Astrocyte (in vitro differentiated cells and primary cell): Measurements from ENCODE around the gene ZAR1L. TPM values are rescaled to one million over a fixed set of nuclear protein-coding genes. Genes with fewer than 3 reads are reported as not detected.

Experiments
- DNase-seq: peaks from one replicate; pipeline ENCODE4 v3.0.0-alpha.2; 2010; ENCODE audit warnings: low read depth
- FAIRE-seq: peaks from 2 replicates; lab custom pipeline; 2011; peaks lifted over from hg19 to GRCh38; lab: Jason Lieb, UNC
- H2AFZ ChIP-seq: 2 replicates; pipeline ENCODE4 v1.6.0; 2012; ENCODE audit warnings: low read depth, low read length, inconsistent platforms
- H3K27ac ChIP-seq: 2 replicates; pipeline ENCODE4 v1.5.1; 2011; ENCODE audit warnings: low read depth, low read length, inconsistent platforms
- H3K27me3 ChIP-seq: 2 replicates; pipeline ENCODE4 v1.6.0; 2011; ENCODE audit warnings: low read length, inconsistent platforms; ENCODE audit not compliant: insufficient read depth
- H3K36me3 ChIP-seq: 2 replicates; pipeline ENCODE4 v1.5.1; 2011; ENCODE audit warnings: low read length, inconsistent platforms; ENCODE audit not compliant: insufficient read depth
- H3K4me1 ChIP-seq: 2 replicates; pipeline ENCODE4 v1.5.1; 2011; ENCODE audit warnings: low read length, inconsistent platforms; ENCODE audit not compliant: insufficient read depth
- H3K4me2 ChIP-seq: 2 replicates; pipeline ENCODE4 v1.6.0; 2012; ENCODE audit warnings: low read length, inconsistent platforms
- H3K4me3 ChIP-seq: 2 replicates; pipeline ENCODE4 v1.5.1; 2011; ENCODE audit warnings: low read depth, mild to moderate bottlenecking, low read length, inconsistent platforms; ENCODE audit not compliant: insufficient read depth
- H3K79me2 ChIP-seq: 2 replicates; pipeline ENCODE4 v1.6.0; 2012; ENCODE audit warnings: mild to moderate bottlenecking, low read length, inconsistent platforms; ENCODE audit not compliant: insufficient read depth
- H3K9ac ChIP-seq: 2 replicates; pipeline ENCODE4 v1.6.0; 2012; ENCODE audit warnings: mild to moderate bottlenecking, low read length, inconsistent platforms
- H3K9me3 ChIP-seq: 2 replicates; pipeline ENCODE4 v1.5.1; 2012; ENCODE audit warnings: low read depth, mild to moderate bottlenecking, low read length, inconsistent platforms; ENCODE audit not compliant: insufficient read depth
- H4K20me1 ChIP-seq: 2 replicates; pipeline ENCODE4 v1.6.0; 2012; ENCODE audit warnings: low read length, inconsistent platforms; ENCODE audit not compliant: insufficient read depth
- H3K27ac Mint-ChIP-seq: one replicate; pipeline ENCODE4 v1.8.0; 2021; ENCODE audit warnings: mild to moderate bottlenecking, mixed read lengths; ENCODE audit not compliant: unreplicated experiment
- H3K27me3 Mint-ChIP-seq: one replicate; pipeline ENCODE4 v1.8.0; 2021; ENCODE audit warnings: low read depth, mixed read lengths; ENCODE audit not compliant: unreplicated experiment
- H3K36me3 Mint-ChIP-seq: one replicate; pipeline ENCODE4 v1.8.0; 2021; ENCODE audit warnings: low read depth, mixed read lengths; ENCODE audit not compliant: unreplicated experiment
- H3K4me1 Mint-ChIP-seq: one replicate; pipeline ENCODE4 v1.8.0; 2021; ENCODE audit warnings: low read depth, mixed read lengths; ENCODE audit not compliant: unreplicated experiment
- H3K4me3 Mint-ChIP-seq: one replicate; pipeline ENCODE4 v1.8.0; 2021; ENCODE audit warnings: mild to moderate bottlenecking, moderate library complexity, mixed read lengths; ENCODE audit not compliant: unreplicated experiment
- H3K9me3 Mint-ChIP-seq: one replicate; pipeline ENCODE4 v1.8.0; 2021; ENCODE audit warnings: mild to moderate bottlenecking, mixed read lengths; ENCODE audit not compliant: unreplicated experiment
- EZH2 ChIP-seq: IDR thresholded peaks from 2 replicates; pipeline ENCODE4 v1.6.1; 2012; ENCODE audit warnings: mild to moderate bottlenecking, low read length, inconsistent platforms; ENCODE audit not compliant: insufficient read depth
- total RNA-seq: library from RNA; stranded (reverse); gene quantifications from 2 replicates; pipeline ENCODE4 v1.2.1, GENCODE V29; 2021
- TF ChIP-seq, protein P1 (sequence below): IDR thresholded peaks from 2 replicates; pipeline ENCODE4 v1.5.1; 2011; ENCODE audit warnings: low read depth, mild to moderate bottlenecking, inconsistent platforms, low read length, moderate library complexity; ENCODE audit not compliant: insufficient read depth

ZAR1L gene
- total RNA-seq, 1 donor from 2014 or later = not detected

DNA sequence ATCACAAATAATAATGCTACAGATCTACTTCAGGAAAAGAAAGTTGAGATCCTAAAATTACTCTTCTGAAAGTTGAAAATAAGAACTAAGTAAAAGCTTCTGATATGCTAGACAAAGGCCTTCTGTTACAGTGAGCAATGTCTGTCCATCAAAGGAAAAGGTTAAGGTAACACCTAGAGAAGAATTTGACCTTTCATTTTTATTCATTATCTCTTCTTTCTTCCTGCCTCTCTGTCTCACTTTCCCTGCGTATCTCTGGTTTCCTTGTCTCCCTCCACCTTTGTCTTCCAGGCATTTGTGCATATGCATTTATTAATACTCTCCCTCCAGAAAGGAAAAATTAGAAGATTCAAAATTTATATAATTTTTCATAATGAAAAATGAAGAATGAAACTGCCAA, 49.0 kb downstream of the ZAR1L start:
- H3K4me3 Mint-ChIP-seq = no peak overlapping the region
- H3K36me3 ChIP-seq = no peaks in the 10 kb centered on the region
- no peak overlapping the region for H2AFZ ChIP-seq
- no peaks in the 10 kb centered on the region for H4K20me1 ChIP-seq
- DNase-seq = no peak
- TF ChIP-seq, protein P1, sequence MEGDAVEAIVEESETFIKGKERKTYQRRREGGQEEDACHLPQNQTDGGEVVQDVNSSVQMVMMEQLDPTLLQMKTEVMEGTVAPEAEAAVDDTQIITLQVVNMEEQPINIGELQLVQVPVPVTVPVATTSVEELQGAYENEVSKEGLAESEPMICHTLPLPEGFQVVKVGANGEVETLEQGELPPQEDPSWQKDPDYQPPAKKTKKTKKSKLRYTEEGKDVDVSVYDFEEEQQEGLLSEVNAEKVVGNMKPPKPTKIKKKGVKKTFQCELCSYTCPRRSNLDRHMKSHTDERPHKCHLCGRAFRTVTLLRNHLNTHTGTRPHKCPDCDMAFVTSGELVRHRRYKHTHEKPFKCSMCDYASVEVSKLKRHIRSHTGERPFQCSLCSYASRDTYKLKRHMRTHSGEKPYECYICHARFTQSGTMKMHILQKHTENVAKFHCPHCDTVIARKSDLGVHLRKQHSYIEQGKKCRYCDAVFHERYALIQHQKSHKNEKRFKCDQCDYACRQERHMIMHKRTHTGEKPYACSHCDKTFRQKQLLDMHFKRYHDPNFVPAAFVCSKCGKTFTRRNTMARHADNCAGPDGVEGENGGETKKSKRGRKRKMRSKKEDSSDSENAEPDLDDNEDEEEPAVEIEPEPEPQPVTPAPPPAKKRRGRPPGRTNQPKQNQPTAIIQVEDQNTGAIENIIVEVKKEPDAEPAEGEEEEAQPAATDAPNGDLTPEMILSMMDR = no peak
- peaks cover 12% of the 10 kb centered on the region for H3K4me1 ChIP-seq
- peaks cover 2% of the 10 kb centered on the region for H3K36me3 Mint-ChIP-seq
- no peak overlapping the region for H3K27ac ChIP-seq
- FAIRE-seq = no peak
- H3K79me2 ChIP-seq = no peaks in the 10 kb centered on the region
- no peak overlapping the region for H3K9ac ChIP-seq
- peaks cover 23% of the 10 kb centered on the region for H3K4me1 Mint-ChIP-seq
- no peaks in the 10 kb centered on the region for H3K27me3 Mint-ChIP-seq
- H3K9me3 Mint-ChIP-seq = no peaks in the 10 kb centered on the region
- no peaks in the 10 kb centered on the region for H3K9me3 ChIP-seq
- H3K27me3 ChIP-seq = no peaks in the 10 kb centered on the region
- H3K27ac Mint-ChIP-seq = no peak overlapping the region
- no peak overlapping the region for H3K4me3 ChIP-seq
- H3K4me2 ChIP-seq = no peak overlapping the region

DNA sequence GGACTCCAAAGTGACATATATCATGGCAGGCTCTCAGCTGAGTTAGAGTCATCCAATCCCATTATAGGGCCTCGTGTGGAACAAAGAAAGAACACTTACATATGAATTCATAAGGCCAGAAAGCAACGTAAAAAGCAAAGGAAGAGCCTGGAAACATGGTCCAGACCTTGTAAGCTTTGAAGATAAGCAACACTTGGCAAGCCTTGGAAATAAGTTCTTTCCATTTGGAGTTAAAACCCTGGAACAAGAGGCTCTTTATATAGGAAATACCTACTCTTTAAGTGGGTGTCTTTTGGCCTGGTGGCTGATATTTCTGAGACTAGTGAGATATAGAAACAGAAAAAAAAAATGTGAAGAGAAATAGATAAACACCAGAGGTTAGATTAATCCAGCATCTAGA, 49.4 kb downstream of the ZAR1L start:
- peaks cover 27% of the 10 kb centered on the region for H3K4me1 Mint-ChIP-seq
- peaks cover 1% of the 10 kb centered on the region for H3K36me3 Mint-ChIP-seq
- no peaks in the 10 kb centered on the region for H3K9me3 Mint-ChIP-seq
- H3K9me3 ChIP-seq = no peaks in the 10 kb centered on the region
- H3K27me3 Mint-ChIP-seq = no peaks in the 10 kb centered on the region
- no peak overlapping the region for H3K27ac Mint-ChIP-seq
- no peak overlapping the region for H3K27ac ChIP-seq
- H4K20me1 ChIP-seq = no peaks in the 10 kb centered on the region
- H3K4me1 ChIP-seq = peaks cover 16% of the 10 kb centered on the region
- DNase-seq = no peak
- no peak overlapping the region for H3K4me3 Mint-ChIP-seq
- no peak overlapping the region for H3K9ac ChIP-seq
- H3K79me2 ChIP-seq = no peaks in the 10 kb centered on the region
- no peaks in the 10 kb centered on the region for H3K36me3 ChIP-seq
- no peaks in the 10 kb centered on the region for H3K27me3 ChIP-seq
- H3K4me3 ChIP-seq = no peak overlapping the region
- no peak overlapping the region for H2AFZ ChIP-seq
- no peak for FAIRE-seq
- no peak overlapping the region for H3K4me2 ChIP-seq
- TF ChIP-seq, protein P1 = no peak
- TF ChIP-seq EZH2 = no peak

DNA sequence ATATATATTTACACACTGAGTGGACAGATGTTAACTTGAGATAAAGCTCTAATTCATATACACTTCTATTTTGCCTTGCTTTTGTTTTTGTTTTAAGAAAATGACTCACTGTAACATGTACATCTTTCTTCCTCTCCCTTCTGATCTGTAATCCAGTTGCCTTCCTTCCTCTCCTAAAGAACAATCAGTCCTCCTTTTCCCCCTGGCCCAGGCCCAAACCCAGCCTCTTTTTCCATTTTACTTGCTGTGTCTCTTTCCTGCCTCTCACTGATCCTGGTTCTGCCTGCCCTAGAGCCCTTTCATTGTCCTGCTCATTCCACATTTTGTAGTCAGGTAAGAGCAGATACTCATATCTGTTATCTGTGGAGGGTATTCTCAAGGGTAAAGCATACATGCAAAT, 50.8 kb downstream of the ZAR1L start:
- peak overlapping the region; percentile 60 for H3K4me3 Mint-ChIP-seq
- H2AFZ ChIP-seq = no peak overlapping the region
- H3K4me2 ChIP-seq = no peak overlapping the region
- H3K27ac Mint-ChIP-seq = peak overlapping the region; percentile 34
- H3K9ac ChIP-seq = no peak overlapping the region
- no peaks in the 10 kb centered on the region for H3K36me3 ChIP-seq
- no peaks in the 10 kb centered on the region for H3K9me3 ChIP-seq
- no peaks in the 10 kb centered on the region for H3K79me2 ChIP-seq
- no peaks in the 10 kb centered on the region for H4K20me1 ChIP-seq
- H3K4me1 Mint-ChIP-seq = peaks cover 28% of the 10 kb centered on the region
- H3K36me3 Mint-ChIP-seq = no peaks in the 10 kb centered on the region
- no peaks in the 10 kb centered on the region for H3K27me3 Mint-ChIP-seq
- DNase-seq (peak; percentile 30), FAIRE-seq (no peak)
- TF ChIP-seq, protein P1 = no peak
- TF ChIP-seq EZH2 = no peak
- no peak overlapping the region for H3K4me3 ChIP-seq
- no peaks in the 10 kb centered on the region for H3K27me3 ChIP-seq
- H3K4me1 ChIP-seq = peaks cover 17% of the 10 kb centered on the region
- no peak overlapping the region for H3K27ac ChIP-seq
- H3K9me3 Mint-ChIP-seq = no peaks in the 10 kb centered on the region
